HEK293 (cell line): ENCODE measurements around the gene TWSG1.
A peak's percentile ranks its signal among the peaks of the same experiment; 100 is the strongest.

Source experiments
- CTCF ChIA-PET: fragments of 350-600 bp; formaldehyde crosslinking; extraction: SDS; loops from one replicate; lab custom pipeline; 2021; ENCODE audit warnings: antibody characterized with exemption; lab: Yijun Ruan, JAX
- POLR2A ChIA-PET: fragments of 300-600 bp; formaldehyde crosslinking; extraction: SDS; loops from one replicate; lab custom pipeline; 2020; ENCODE audit warnings: antibody characterized with exemption, inconsistent platforms; lab: Yijun Ruan, JAX
- H3K27ac ChIP-seq: fragments of 200-500 bp; sonication (Bioruptor generic); 2 replicates; pipeline ENCODE4 v1.5.1; 2014; ENCODE audit warnings: low read depth, low read length, control low read depth, inconsistent platforms; ENCODE audit errors: extremely low read depth
- H3K36me3 ChIP-seq, 2 experiments: fragments of 200-500 bp in 1 of 2; sonication (Bioruptor generic) in 1 of 2; 1 replicate in 1 of 2; 2 replicates in 1 of 2; pipeline ENCODE4 v1.5.1; 2014 to 2017; ENCODE audit warnings: inconsistent platforms in 2 of 2, low read length in 2 of 2; ENCODE audit not compliant: control insufficient read depth in 2 of 2, insufficient read depth in 1 of 2
- H3K4me1 ChIP-seq: fragments of 200-500 bp; sonication (Bioruptor generic); 2 replicates; pipeline ENCODE4 v1.5.1; 2014; ENCODE audit warnings: mild to moderate bottlenecking, low read length, inconsistent platforms; ENCODE audit not compliant: control insufficient read depth, insufficient read depth
- H3K4me3 ChIP-seq: 2 replicates; pipeline ENCODE4 v1.5.1; 2011; ENCODE audit warnings: low read depth, mild to moderate bottlenecking, control low read depth, low read length, moderate library complexity
- H3K9me3 ChIP-seq: fragments of 200-500 bp; sonication (Bioruptor generic); 2 replicates; pipeline ENCODE4 v1.5.1; 2014; ENCODE audit warnings: low read depth, low read length, inconsistent platforms; ENCODE audit not compliant: control insufficient read depth, insufficient read depth
- HOXA7 ChIP-seq: sonication (generic); formaldehyde crosslinking; IDR thresholded peaks from 2 replicates; pipeline ENCODE4 v1.8.1; 2022; ENCODE audit warnings: missing genetic modification reagents, borderline replicate concordance
- KLF9 ChIP-seq: fragments of 450-650 bp; formaldehyde crosslinking; IDR thresholded peaks from 2 replicates; pipeline ENCODE4 v1.5.1; 2016; ENCODE audit warnings: missing biosample characterization, missing genetic modification characterization, low read depth
- PRDM2 ChIP-seq: fragments of 450-650 bp; formaldehyde crosslinking; IDR thresholded peaks from 2 replicates; pipeline ENCODE4 v1.5.1; 2016; ENCODE audit warnings: missing biosample characterization, missing genetic modification characterization, borderline replicate concordance
- PRDM6 ChIP-seq: fragments of 450-650 bp; formaldehyde crosslinking; IDR thresholded peaks from 2 replicates; pipeline ENCODE4 v1.5.1; 2017; ENCODE audit warnings: missing biosample characterization, missing genetic modification characterization
- SP2 ChIP-seq: fragments of 450-650 bp; formaldehyde crosslinking; IDR thresholded peaks from 2 replicates; pipeline ENCODE4 v1.5.1; 2016; ENCODE audit warnings: missing biosample characterization, missing genetic modification characterization
- ZBTB11 ChIP-seq: fragments of 450-650 bp; formaldehyde crosslinking; conservative IDR thresholded peaks from 2 replicates; pipeline ENCODE4 v1.5.1; 2016; ENCODE audit warnings: low read depth, missing biosample characterization, missing genetic modification characterization
- ZBTB7A ChIP-seq: fragments of 450-650 bp; formaldehyde crosslinking; IDR thresholded peaks from 2 replicates; pipeline ENCODE4 v1.5.1; 2016; ENCODE audit warnings: low read depth, missing biosample characterization, missing genetic modification characterization
- ZEB2 ChIP-seq: fragments of 450-650 bp; formaldehyde crosslinking; IDR thresholded peaks from 2 replicates; pipeline ENCODE4 v1.5.1; 2016; ENCODE audit warnings: missing biosample characterization, missing genetic modification characterization
- ZNF2 ChIP-seq: fragments of 450-650 bp; formaldehyde crosslinking; IDR thresholded peaks from 2 replicates; pipeline ENCODE4 v1.5.1; 2016; ENCODE audit warnings: missing biosample characterization, missing genetic modification characterization
- ZNF223 ChIP-seq: fragments of 450-650 bp; formaldehyde crosslinking; IDR thresholded peaks from 2 replicates; pipeline ENCODE4 v1.5.1; 2016; ENCODE audit warnings: missing biosample characterization, missing genetic modification characterization
- ZNF560 ChIP-seq: fragments of 450-650 bp; formaldehyde crosslinking; IDR thresholded peaks from 2 replicates; pipeline ENCODE4 v1.5.1; 2017; ENCODE audit warnings: missing biosample characterization, missing genetic modification characterization, borderline replicate concordance
- ZNF571 ChIP-seq: fragments of 450-650 bp; formaldehyde crosslinking; IDR thresholded peaks from 2 replicates; pipeline ENCODE4 v1.5.0; 2017; ENCODE audit warnings: missing biosample characterization, missing genetic modification characterization
- ZNF600 ChIP-seq: fragments of 450-650 bp; formaldehyde crosslinking; IDR thresholded peaks from 2 replicates; pipeline ENCODE4 v1.5.1; 2016; ENCODE audit warnings: missing biosample characterization, missing genetic modification characterization
- ZNF624 ChIP-seq: fragments of 450-650 bp; formaldehyde crosslinking; IDR thresholded peaks from 2 replicates; pipeline ENCODE4 v1.5.1; 2017; ENCODE audit warnings: missing biosample characterization, missing genetic modification characterization
- ZNF837 ChIP-seq: fragments of 450-650 bp; formaldehyde crosslinking; IDR thresholded peaks from 2 replicates; pipeline ENCODE4 v1.5.1; 2016; ENCODE audit warnings: missing biosample characterization, missing genetic modification characterization
- TF ChIP-seq, protein P1 (sequence below): sonication (generic); formaldehyde crosslinking; IDR thresholded peaks from 2 replicates; pipeline ENCODE4 v1.8.1; 2022; ENCODE audit warnings: mild to moderate bottlenecking, moderate library complexity, missing genetic modification reagents

Gene TWSG1

DNA sequence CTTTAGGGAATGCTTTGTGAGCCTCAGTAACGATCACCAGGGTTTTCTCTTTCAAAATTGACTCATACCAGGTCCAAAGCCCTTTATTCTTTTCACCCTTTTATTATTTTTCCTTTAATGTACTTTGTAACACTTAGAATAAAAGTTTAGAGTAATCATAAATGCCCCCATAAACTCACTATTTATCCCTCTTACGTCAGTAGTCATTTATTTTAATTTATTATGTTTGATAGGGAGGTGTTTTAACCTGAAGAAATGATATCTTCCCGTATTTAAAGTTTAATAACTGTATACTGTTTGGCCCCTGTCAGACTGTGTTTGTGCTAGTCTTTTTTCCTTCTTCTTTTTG is 1.1 kb downstream of the TWSG1 start:
- TF ChIP-seq PRDM6 (tag by site-specific recombination) (peak; percentile 23; the same call in 1 of the 2 replicates), PRDM2 (tag by site-specific recombination) (no peak), ZNF600 (tag by site-specific recombination) (no peak)
- CTCF ChIA-PET, result no interaction called here
- Histone ChIP-seq H3K4me3 (peak overlapping the region; percentile 70), H3K4me1 (no peaks in the 10 kb centered on the region), H3K9me3 (no peaks in the 10 kb centered on the region), H3K27ac (no peak overlapping the region), H3K36me3 (peaks cover 12 to 28% of the 10 kb centered on the region in 2 experiments)
- POLR2A ChIA-PET, result no interaction called here

DNA sequence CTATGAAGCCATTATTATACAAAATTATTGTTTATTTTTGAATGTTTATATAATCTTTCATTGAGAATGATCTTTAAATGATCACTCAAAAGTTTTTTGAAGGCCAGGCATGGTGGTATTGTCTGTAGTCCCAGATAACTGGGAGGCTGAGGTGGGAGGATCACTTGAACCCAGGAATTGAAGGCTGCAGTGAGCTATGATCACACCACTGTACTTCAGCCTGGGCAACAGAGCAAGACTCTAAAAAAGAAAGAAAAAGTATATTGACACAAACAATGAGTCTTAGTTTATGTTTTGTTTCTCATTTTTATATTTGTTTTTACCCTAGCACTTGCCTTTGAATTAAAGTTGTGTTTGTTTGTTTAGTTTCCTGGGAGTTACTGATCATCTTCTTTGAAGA is 2.3 kb downstream of the TWSG1 start:
- no peak overlapping the region for H3K4me3 ChIP-seq
- TF ChIP-seq ZBTB7A (tag by site-specific recombination) (no peak), ZNF2 (tag by site-specific recombination) (no peak), HOXA7 (CRISPR knock-in tag) (no peak), ZNF837 (tag by site-specific recombination) (no peak), SP2 (tag by site-specific recombination) (no peak), ZEB2 (tag by site-specific recombination) (no peak), ZNF571 (tag by site-specific recombination) (no peak), ZBTB11 (no peak), KLF9 (no peak), ZNF223 (tag by site-specific recombination) (no peak), ZNF624 (no peak), ZNF560 (tag by site-specific recombination) (no peak)
- TF ChIP-seq, protein P1, sequence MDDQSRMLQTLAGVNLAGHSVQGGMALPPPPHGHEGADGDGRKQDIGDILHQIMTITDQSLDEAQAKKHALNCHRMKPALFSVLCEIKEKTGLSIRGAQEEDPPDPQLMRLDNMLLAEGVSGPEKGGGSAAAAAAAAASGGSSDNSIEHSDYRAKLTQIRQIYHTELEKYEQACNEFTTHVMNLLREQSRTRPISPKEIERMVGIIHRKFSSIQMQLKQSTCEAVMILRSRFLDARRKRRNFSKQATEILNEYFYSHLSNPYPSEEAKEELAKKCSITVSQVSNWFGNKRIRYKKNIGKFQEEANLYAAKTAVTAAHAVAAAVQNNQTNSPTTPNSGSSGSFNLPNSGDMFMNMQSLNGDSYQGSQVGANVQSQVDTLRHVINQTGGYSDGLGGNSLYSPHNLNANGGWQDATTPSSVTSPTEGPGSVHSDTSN (CRISPR knock-in tag), result no peak
- ChIA-PET POLR2A (interaction anchor here (0.6 to 1.0 kb wide), 2 partner anchors 50 to 200 kb away, joined by 3 to 7 read pairs; partner anchors contain the start of gene ANKRD12), CTCF (interaction anchor here (0.6 to 1.4 kb wide), 5 partner anchors 33 to 238 kb away, joined by 3 to 6 read pairs (median 3); no protein-coding TSS in a partner anchor)
- H3K9me3 ChIP-seq, result no peaks in the 10 kb centered on the region
- H3K36me3 ChIP-seq, result peaks cover 16 to 33% of the 10 kb centered on the region in 2 experiments
- no peak overlapping the region for H3K27ac ChIP-seq
- H3K4me1 ChIP-seq, result no peaks in the 10 kb centered on the region
